ENCODE data around the gene HECTD1.

The HECTD1 gene

GRCh38 chr14:31133133-31133532 lies 74.5 kb downstream of the HECTD1 start:
- TF ChIP-seq TEAD4 (IDR thresholded peaks at IDR 0.05) (no peak), MAX (IDR thresholded peaks at IDR 0.05) (no peak), TCF12 (IDR thresholded peaks at IDR 0.05; ENCODE audit: low read depth) (no peak), EP300 (IDR thresholded peaks at IDR 0.05; ENCODE audit: borderline replicate concordance) (no peak)

- TF ChIP-seq CEBPB (IDR thresholded peaks at IDR 0.05) (no peak), MAX (IDR thresholded peaks at IDR 0.05) (no peak), TEAD4 (IDR thresholded peaks at IDR 0.05) (no peak), CREB1 (IDR thresholded peaks at IDR 0.05; ENCODE audit: low read depth) (no peak), RAD21 (IDR thresholded peaks at IDR 0.05; ENCODE audit: low read depth) (no peak), FOXM1 (IDR thresholded peaks at IDR 0.05; ENCODE audit: borderline replicate concordance, low read depth) (no peak), ZBTB7A (IDR thresholded peaks at IDR 0.05; ENCODE audit: low read depth) (no peak), EP300 (IDR thresholded peaks at IDR 0.05; ENCODE audit: borderline replicate concordance) (no peak), TAF1 (IDR thresholded peaks at IDR 0.05; ENCODE audit: low read depth) (no peak), YY1 (IDR thresholded peaks at IDR 0.05; ENCODE audit: low read depth) (no peak), USF1 (IDR thresholded peaks at IDR 0.05) (no peak), EGR1 (IDR thresholded peaks at IDR 0.05) (no peak), NFIC (IDR thresholded peaks at IDR 0.05) (no peak), TCF12 (IDR thresholded peaks at IDR 0.05; ENCODE audit: low read depth) (no peak)
- TF ChIP-seq, protein P1, sequence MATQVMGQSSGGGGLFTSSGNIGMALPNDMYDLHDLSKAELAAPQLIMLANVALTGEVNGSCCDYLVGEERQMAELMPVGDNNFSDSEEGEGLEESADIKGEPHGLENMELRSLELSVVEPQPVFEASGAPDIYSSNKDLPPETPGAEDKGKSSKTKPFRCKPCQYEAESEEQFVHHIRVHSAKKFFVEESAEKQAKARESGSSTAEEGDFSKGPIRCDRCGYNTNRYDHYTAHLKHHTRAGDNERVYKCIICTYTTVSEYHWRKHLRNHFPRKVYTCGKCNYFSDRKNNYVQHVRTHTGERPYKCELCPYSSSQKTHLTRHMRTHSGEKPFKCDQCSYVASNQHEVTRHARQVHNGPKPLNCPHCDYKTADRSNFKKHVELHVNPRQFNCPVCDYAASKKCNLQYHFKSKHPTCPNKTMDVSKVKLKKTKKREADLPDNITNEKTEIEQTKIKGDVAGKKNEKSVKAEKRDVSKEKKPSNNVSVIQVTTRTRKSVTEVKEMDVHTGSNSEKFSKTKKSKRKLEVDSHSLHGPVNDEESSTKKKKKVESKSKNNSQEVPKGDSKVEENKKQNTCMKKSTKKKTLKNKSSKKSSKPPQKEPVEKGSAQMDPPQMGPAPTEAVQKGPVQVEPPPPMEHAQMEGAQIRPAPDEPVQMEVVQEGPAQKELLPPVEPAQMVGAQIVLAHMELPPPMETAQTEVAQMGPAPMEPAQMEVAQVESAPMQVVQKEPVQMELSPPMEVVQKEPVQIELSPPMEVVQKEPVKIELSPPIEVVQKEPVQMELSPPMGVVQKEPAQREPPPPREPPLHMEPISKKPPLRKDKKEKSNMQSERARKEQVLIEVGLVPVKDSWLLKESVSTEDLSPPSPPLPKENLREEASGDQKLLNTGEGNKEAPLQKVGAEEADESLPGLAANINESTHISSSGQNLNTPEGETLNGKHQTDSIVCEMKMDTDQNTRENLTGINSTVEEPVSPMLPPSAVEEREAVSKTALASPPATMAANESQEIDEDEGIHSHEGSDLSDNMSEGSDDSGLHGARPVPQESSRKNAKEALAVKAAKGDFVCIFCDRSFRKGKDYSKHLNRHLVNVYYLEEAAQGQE (IDR thresholded peaks at IDR 0.05; ENCODE audit: low read depth) = no peak
Measured at GRCh38 chr14:31128601-31129526, 78.7 kb downstream of the HECTD1 start.

GRCh38 chr14:31127690-31128089 lies 79.9 kb downstream of the HECTD1 start:
- no peak for TF ChIP-seq FOXM1 (IDR thresholded peaks at IDR 0.05; ENCODE audit: borderline replicate concordance, low read depth)
- no peak for TF ChIP-seq MAX (IDR thresholded peaks at IDR 0.05)
- TF ChIP-seq TEAD4 (IDR thresholded peaks at IDR 0.05) = no peak
- no peak for TF ChIP-seq YY1 (IDR thresholded peaks at IDR 0.05; ENCODE audit: low read depth)
- no peak for TF ChIP-seq TAF1 (IDR thresholded peaks at IDR 0.05; ENCODE audit: low read depth)
- TF ChIP-seq CREB1 (IDR thresholded peaks at IDR 0.05; ENCODE audit: low read depth) = no peak
- no peak for TF ChIP-seq USF1 (IDR thresholded peaks at IDR 0.05)
- no peak for TF ChIP-seq TCF12 (IDR thresholded peaks at IDR 0.05; ENCODE audit: low read depth)
- no peak for TF ChIP-seq EGR1 (IDR thresholded peaks at IDR 0.05)
- no peak for TF ChIP-seq CEBPB (IDR thresholded peaks at IDR 0.05)
- TF ChIP-seq ZBTB7A (IDR thresholded peaks at IDR 0.05; ENCODE audit: low read depth) = no peak
- TF ChIP-seq RAD21 (IDR thresholded peaks at IDR 0.05; ENCODE audit: low read depth) = no peak
- no peak for TF ChIP-seq NFIC (IDR thresholded peaks at IDR 0.05)

- TF ChIP-seq CREB1 (IDR thresholded peaks at IDR 0.05; ENCODE audit: low read depth) (no peak), TEAD4 (IDR thresholded peaks at IDR 0.05) (no peak), YY1 (IDR thresholded peaks at IDR 0.05; ENCODE audit: low read depth) (no peak), ZBTB7A (IDR thresholded peaks at IDR 0.05; ENCODE audit: low read depth) (no peak), NFIC (IDR thresholded peaks at IDR 0.05) (no peak), FOXM1 (IDR thresholded peaks at IDR 0.05; ENCODE audit: borderline replicate concordance, low read depth) (no peak), TCF12 (IDR thresholded peaks at IDR 0.05; ENCODE audit: low read depth) (no peak)
- TF ChIP-seq, protein P1 (IDR thresholded peaks at IDR 0.05; ENCODE audit: low read depth) = no peak
Measured at GRCh38 chr14:31126680-31127079, 80.9 kb downstream of the HECTD1 start.

- TF ChIP-seq EP300 (IDR thresholded peaks at IDR 0.05; ENCODE audit: borderline replicate concordance) (no peak), CREB1 (IDR thresholded peaks at IDR 0.05; ENCODE audit: low read depth) (no peak), NFIC (IDR thresholded peaks at IDR 0.05) (no peak), MAX (IDR thresholded peaks at IDR 0.05) (no peak), FOXM1 (IDR thresholded peaks at IDR 0.05; ENCODE audit: borderline replicate concordance, low read depth) (no peak), TEAD4 (IDR thresholded peaks at IDR 0.05) (no peak), USF1 (IDR thresholded peaks at IDR 0.05) (no peak), TCF12 (IDR thresholded peaks at IDR 0.05; ENCODE audit: low read depth) (no peak), TAF1 (IDR thresholded peaks at IDR 0.05; ENCODE audit: low read depth) (no peak), EGR1 (IDR thresholded peaks at IDR 0.05) (no peak), RAD21 (IDR thresholded peaks at IDR 0.05; ENCODE audit: low read depth) (no peak), ZBTB7A (IDR thresholded peaks at IDR 0.05; ENCODE audit: low read depth) (no peak), CEBPB (IDR thresholded peaks at IDR 0.05) (no peak)
- TF ChIP-seq, protein P1 (IDR thresholded peaks at IDR 0.05; ENCODE audit: low read depth) = no peak
Measured at GRCh38 chr14:31125231-31125630, 82.4 kb downstream of the HECTD1 start.
